SK-N-SH (cell line): ENCODE measurements around the gene PSMB2.

Experiments
- CTCF ChIP-seq: fragments of 200-600 bp; sonication (generic); IDR thresholded peaks from 2 replicates; pipeline ENCODE4 v1.6.1; 2017; ENCODE audit warnings: antibody characterized with exemption, mild to moderate bottlenecking, moderate library complexity
- EP300 ChIP-seq, 2 experiments: IDR thresholded peaks; 2 replicates each; pipeline versions ENCODE4 v1.4.0 to v1.6.1; 2012; ENCODE audit warnings: borderline replicate concordance in 1 of 2, low read depth in 1 of 2, low read length in 1 of 2
- JUND ChIP-seq: IDR thresholded peaks from 2 replicates; pipeline ENCODE4 v1.4.0; 2012
- MAX ChIP-seq: IDR thresholded peaks from 2 replicates; pipeline ENCODE4 v1.4.0; 2012; ENCODE audit warnings: low read depth
- MEF2A ChIP-seq: IDR thresholded peaks from 2 replicates; pipeline ENCODE4 v1.4.0; 2012; ENCODE audit warnings: low read depth, borderline replicate concordance
- NRF1 ChIP-seq: IDR thresholded peaks from 2 replicates; pipeline ENCODE4 v1.6.1; 2012; ENCODE audit warnings: low read depth, mild to moderate bottlenecking, low read length
- POLR2AphosphoS5 ChIP-seq: IDR thresholded peaks from 2 replicates; pipeline ENCODE4 v1.6.1; 2012; ENCODE audit warnings: low read depth, low read length
- REST ChIP-seq: IDR thresholded peaks from 2 replicates; pipeline ENCODE4 v1.6.1; 2012; ENCODE audit warnings: mild to moderate bottlenecking, low read depth, low read length, moderate library complexity
- RFX5 ChIP-seq: IDR thresholded peaks from 2 replicates; pipeline ENCODE4 v1.6.1; 2012; ENCODE audit warnings: mild to moderate bottlenecking, improper control_type of control experiment, low read length
- TAF1 ChIP-seq: IDR thresholded peaks from 2 replicates; pipeline ENCODE4 v1.6.1; 2012; ENCODE audit warnings: low read depth, mild to moderate bottlenecking, low read length, moderate library complexity, borderline replicate concordance
- TEAD4 ChIP-seq: IDR thresholded peaks from 2 replicates; pipeline ENCODE4 v1.4.0; 2012; ENCODE audit warnings: mild to moderate bottlenecking, borderline replicate concordance; ENCODE audit not compliant: insufficient read depth

- TF ChIP-seq JUND = no peak
- TF ChIP-seq CTCF = no peak
- no peak for TF ChIP-seq POLR2AphosphoS5
- no peak for TF ChIP-seq MEF2A
- no peak for TF ChIP-seq TAF1
- TF ChIP-seq REST = no peak
- no peak for TF ChIP-seq TEAD4
- no peak for TF ChIP-seq MAX
- no peak for TF ChIP-seq EP300 (IDR thresholded peaks at IDR 0.05; ENCODE audit: borderline replicate concordance in 1 of 2, low read depth in 1 of 2, low read length in 1 of 2)
- TF ChIP-seq RFX5 = no peak
- no peak for TF ChIP-seq NRF1
These were observed 70.7 kb downstream of the PSMB2 start for GRCh38 chr1:35570589-35571137.
